EL (cell line): Measurements from ENCODE around the gene PCSK5.
A peak's percentile ranks its signal among the peaks of the same experiment; 100 is the strongest.

Source experiments
- DNase-seq: peaks from one replicate; pipeline ENCODE4 v3.0.0-alpha.2; 2016

PCSK5 gene

GRCh38 chr9:76213751-76214150 is 323.3 kb downstream of the PCSK5 start:
- peak; percentile 25 for DNase-seq

- DNase-seq, result peak; percentile 78
These were observed 324.6 kb downstream of the PCSK5 start for GRCh38 chr9:76215066-76215465.

GRCh38 chr9:76216161-76216649 is 325.7 kb downstream of the PCSK5 start:
- peak; percentile 85 for DNase-seq

GRCh38 chr9:76218117-76218885 is 327.8 kb downstream of the PCSK5 start:
- DNase-seq, result no peak

- no peak for DNase-seq
These were observed 328.5 kb downstream of the PCSK5 start for GRCh38 chr9:76218886-76219445.

- no peak for DNase-seq
These were observed 329.2 kb downstream of the PCSK5 start for GRCh38 chr9:76219560-76220151.

GRCh38 chr9:76221423-76221822 is 330.9 kb downstream of the PCSK5 start:
- no peak for DNase-seq

- DNase-seq, result no peak
These were observed 333.4 kb downstream of the PCSK5 start for GRCh38 chr9:76223749-76224340.

- no peak for DNase-seq
These were observed 336.7 kb downstream of the PCSK5 start for GRCh38 chr9:76227156-76227555.

- DNase-seq, result no peak
These were observed 340.5 kb downstream of the PCSK5 start for GRCh38 chr9:76231001-76231400.

- DNase-seq, result no peak
These were observed 342.5 kb downstream of the PCSK5 start for GRCh38 chr9:76232861-76233489.

GRCh38 chr9:76240578-76240977 is 350.1 kb downstream of the PCSK5 start:
- no peak for DNase-seq

- DNase-seq, result no peak
These were observed 355.0 kb downstream of the PCSK5 start for GRCh38 chr9:76245518-76245917.

- no peak for DNase-seq
These were observed 356.2 kb downstream of the PCSK5 start for GRCh38 chr9:76246680-76247079.

GRCh38 chr9:76247426-76247825 is 357.0 kb downstream of the PCSK5 start:
- no peak for DNase-seq

- no peak for DNase-seq
These were observed 358.8 kb downstream of the PCSK5 start for GRCh38 chr9:76249309-76249708.

- peak; percentile 67 for DNase-seq
These were observed 365.4 kb downstream of the PCSK5 start for GRCh38 chr9:76255781-76256455.

- DNase-seq, result no peak
These were observed 366.8 kb downstream of the PCSK5 start for GRCh38 chr9:76257311-76257710.

GRCh38 chr9:76266649-76267283 is 376.3 kb downstream of the PCSK5 start:
- no peak for DNase-seq

GRCh38 chr9:76267284-76267652 is 376.8 kb downstream of the PCSK5 start:
- no peak for DNase-seq

GRCh38 chr9:76269789-76270188 is 379.3 kb downstream of the PCSK5 start:
- no peak for DNase-seq

- DNase-seq, result no peak
These were observed 381.3 kb downstream of the PCSK5 start for GRCh38 chr9:76271755-76272154.
